ENCODE data around the gene GKN2.

DNA sequence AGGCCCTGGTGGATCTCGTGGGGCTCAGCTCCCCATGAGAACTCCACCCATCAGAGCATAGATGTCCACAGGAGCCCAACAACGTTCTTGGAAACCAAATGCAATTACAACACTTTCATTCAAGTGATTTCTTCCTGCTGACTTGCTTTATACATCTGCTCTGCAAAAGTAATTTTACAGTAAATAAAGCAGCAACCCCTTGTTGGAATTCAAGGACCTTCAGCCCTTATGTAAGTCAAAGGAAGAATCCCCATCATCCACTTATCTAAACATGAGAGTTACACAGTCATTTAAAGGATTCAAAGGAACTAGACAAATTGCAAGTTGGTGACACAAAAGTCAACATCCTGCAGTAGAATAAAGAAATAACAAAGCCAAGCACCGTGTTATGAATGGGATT is 43.2 kb upstream of the GKN2 start:
- TF ChIP-seq POLR2A (IDR thresholded peaks at IDR 0.05; ENCODE audit: low read length) (no peak), GATA1 (IDR thresholded peaks at IDR 0.05; ENCODE audit: low read depth, low read length) (no peak)
